A673 (cell line): ENCODE results near the gene CNTN1. TPM values are rescaled to one million over a fixed set of nuclear protein-coding genes. Genes with fewer than 3 reads are reported as not detected.

ENCODE experiments used
- BruUV-seq: library from RNA; stranded (reverse); fragments of 400-500 nt; replicated peaks from 2 replicates; lab custom pipeline; 2021; lab: Mats Ljungman, UMichigan
- CTCF ChIA-PET: fragments of 300-600 bp; sonication (Branson Sonifier 250); formaldehyde crosslinking; loops from one replicate; lab custom pipeline; 2022; ENCODE audit warnings: antibody characterized with exemption; lab: Charles Lee
- POLR2A ChIA-PET: fragments of 300-600 bp; sonication (Branson Sonifier 250); formaldehyde crosslinking; loops from one replicate; lab custom pipeline; 2022; ENCODE audit warnings: antibody characterized with exemption; ENCODE audit not compliant: low non-redundant PET; lab: Charles Lee
- DNase-seq: peaks from one replicate; pipeline ENCODE4 v3.0.0-alpha.2; 2015; ENCODE audit warnings: low spot score
- H3K27ac ChIP-seq: fragments of 200-600 bp; sonication (generic); 2 replicates; pipeline ENCODE4 v1.5.1; 2016; ENCODE audit warnings: mixed run types, low read depth, mild to moderate bottlenecking, mixed read lengths, antibody characterized with exemption, low read length; ENCODE audit not compliant: poor library complexity, severe bottlenecking
- H3K27me3 ChIP-seq: fragments of 200-600 bp; sonication (generic); replicated peaks from 2 replicates; pipeline ENCODE4 v1.6.1; 2017; ENCODE audit warnings: mixed run types, low read depth, mild to moderate bottlenecking, mixed read lengths, antibody characterized with exemption, low read length; ENCODE audit not compliant: insufficient read depth, poor library complexity
- H3K36me3 ChIP-seq: fragments of 200-600 bp; sonication (generic); 2 replicates; pipeline ENCODE4 v1.6.1; 2016; ENCODE audit warnings: mixed run types, mild to moderate bottlenecking, mixed read lengths, antibody characterized with exemption, low read length; ENCODE audit not compliant: insufficient read depth, poor library complexity, severe bottlenecking
- H3K4me1 ChIP-seq: fragments of 200-600 bp; sonication (generic); 2 replicates; pipeline ENCODE4 v1.6.1; 2017; ENCODE audit warnings: mixed run types, mild to moderate bottlenecking, mixed read lengths, antibody characterized with exemption, low read length; ENCODE audit not compliant: insufficient read depth, poor library complexity, severe bottlenecking
- H3K4me3 ChIP-seq: fragments of 200-600 bp; sonication (generic); 2 replicates; pipeline ENCODE4 v1.5.1; 2016; ENCODE audit warnings: low read depth, mixed run types, mild to moderate bottlenecking, mixed read lengths, low read length; ENCODE audit not compliant: poor library complexity, severe bottlenecking
- H3K9me3 ChIP-seq: fragments of 200-600 bp; sonication (generic); 2 replicates; pipeline ENCODE4 v1.6.1; 2016; ENCODE audit warnings: mixed run types, low read depth, mild to moderate bottlenecking, mixed read lengths, antibody characterized with exemption, low read length; ENCODE audit not compliant: poor library complexity, severe bottlenecking
- EZH2 ChIP-seq: fragments of 200-600 bp; sonication (generic); IDR thresholded peaks from 2 replicates; pipeline ENCODE4 v1.6.1; 2017; ENCODE audit warnings: borderline replicate concordance, low read depth, mild to moderate bottlenecking, mixed read lengths, antibody characterized with exemption, low read length; ENCODE audit not compliant: poor library complexity, severe bottlenecking
- intact Hi-C: fragments of 100-400 bp; cut with micrococcal nuclease; formaldehyde crosslinking; loops from one replicate; pipeline ENCODE4 v1.10.0; 2022; ENCODE audit not compliant: unreplicated experiment
- total RNA-seq: library from RNA; stranded (reverse); gene quantifications from 2 replicates; pipeline ENCODE4 v1.2.3, GENCODE V29; 2021
- TF ChIP-seq, protein P1 (sequence below): fragments of 300-800, 200-600 bp; sonication (generic); conservative IDR thresholded peaks from 2 replicates; pipeline ENCODE4 v1.5.1; 2017; ENCODE audit warnings: low read depth, mild to moderate bottlenecking, antibody characterized with exemption, low read length, moderate library complexity, mixed read lengths

The CNTN1 gene
- total RNA-seq, 1 experiment from 2014 or later: 0.90 TPM

DNA sequence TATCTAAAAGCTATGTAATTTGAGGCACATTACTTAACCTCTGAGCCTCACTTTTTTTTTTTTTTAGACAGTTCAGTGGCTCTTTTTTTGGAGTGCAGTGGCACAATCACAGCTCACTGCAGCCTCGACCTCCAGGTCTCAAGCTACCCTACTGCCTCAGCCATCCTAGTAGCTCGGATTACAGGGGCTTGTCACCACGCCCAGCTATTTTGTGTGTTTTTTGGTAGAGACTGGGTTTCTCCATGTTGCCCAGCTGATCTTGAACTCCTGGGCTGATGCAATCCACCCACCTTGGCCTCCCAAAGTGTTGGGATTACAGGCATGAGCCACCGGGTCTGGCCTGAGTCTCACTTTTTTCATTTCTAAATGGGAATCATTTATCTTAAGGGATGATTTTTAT, 303.9 kb downstream of the CNTN1 start:
- no peaks in the 10 kb centered on the region for H3K9me3 ChIP-seq
- no peak for TF ChIP-seq EZH2
- TF ChIP-seq, protein P1, sequence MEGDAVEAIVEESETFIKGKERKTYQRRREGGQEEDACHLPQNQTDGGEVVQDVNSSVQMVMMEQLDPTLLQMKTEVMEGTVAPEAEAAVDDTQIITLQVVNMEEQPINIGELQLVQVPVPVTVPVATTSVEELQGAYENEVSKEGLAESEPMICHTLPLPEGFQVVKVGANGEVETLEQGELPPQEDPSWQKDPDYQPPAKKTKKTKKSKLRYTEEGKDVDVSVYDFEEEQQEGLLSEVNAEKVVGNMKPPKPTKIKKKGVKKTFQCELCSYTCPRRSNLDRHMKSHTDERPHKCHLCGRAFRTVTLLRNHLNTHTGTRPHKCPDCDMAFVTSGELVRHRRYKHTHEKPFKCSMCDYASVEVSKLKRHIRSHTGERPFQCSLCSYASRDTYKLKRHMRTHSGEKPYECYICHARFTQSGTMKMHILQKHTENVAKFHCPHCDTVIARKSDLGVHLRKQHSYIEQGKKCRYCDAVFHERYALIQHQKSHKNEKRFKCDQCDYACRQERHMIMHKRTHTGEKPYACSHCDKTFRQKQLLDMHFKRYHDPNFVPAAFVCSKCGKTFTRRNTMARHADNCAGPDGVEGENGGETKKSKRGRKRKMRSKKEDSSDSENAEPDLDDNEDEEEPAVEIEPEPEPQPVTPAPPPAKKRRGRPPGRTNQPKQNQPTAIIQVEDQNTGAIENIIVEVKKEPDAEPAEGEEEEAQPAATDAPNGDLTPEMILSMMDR: no peak
- no TSS peak for BruUV-seq
- no peak overlapping the region for H3K4me3 ChIP-seq
- H3K27ac ChIP-seq: no peak overlapping the region
- ChIA-PET POLR2A (no interaction called here), CTCF (no interaction called here)
- H3K36me3 ChIP-seq: no peaks in the 10 kb centered on the region
- DNase-seq: no peak
- intact Hi-C loops: no loop called here
- no peaks in the 10 kb centered on the region for H3K4me1 ChIP-seq
- no peaks in the 10 kb centered on the region for H3K27me3 ChIP-seq

- BruUV-seq: no TSS peak
- Histone ChIP-seq H3K27ac (no peak overlapping the region), H3K4me1 (no peaks in the 10 kb centered on the region), H3K36me3 (no peaks in the 10 kb centered on the region), H3K27me3 (no peaks in the 10 kb centered on the region), H3K9me3 (peaks cover 3% of the 10 kb centered on the region), H3K4me3 (no peak overlapping the region)
- ChIA-PET CTCF (no interaction called here), POLR2A (no interaction called here)
- TF ChIP-seq EZH2: no peak
- TF ChIP-seq, protein P1: no peak
- DNase-seq: peak; percentile 16
- intact Hi-C loops: no loop called here
Measured at GRCh38 chr12:40999210-40999609, 307.0 kb downstream of the CNTN1 start.

- H3K9me3 ChIP-seq: peaks cover 84% of the 10 kb centered on the region
- no peaks in the 10 kb centered on the region for H3K36me3 ChIP-seq
- no peak for TF ChIP-seq EZH2
- TF ChIP-seq, protein P1: no peak
- H3K4me1 ChIP-seq: peaks cover 3% of the 10 kb centered on the region
- H3K4me3 ChIP-seq: no peak overlapping the region
- CTCF ChIA-PET: no interaction called here
- POLR2A ChIA-PET: no interaction called here
- intact Hi-C loops: no loop called here
- DNase-seq: no peak
- H3K27me3 ChIP-seq: no peaks in the 10 kb centered on the region
- H3K27ac ChIP-seq: no peak overlapping the region
- BruUV-seq: no TSS peak
Measured at GRCh38 chr12:41008472-41008871, 316.2 kb downstream of the CNTN1 start.
